GM18519 (cell line): Measurements from ENCODE around the gene PINLYP.
"Not testable (repeated sequence)": the region's sequence is repeated elsewhere in the genome, so short reads cannot be mapped to it uniquely, and the experiment has no call there.

Source experiments
- ATAC-seq: cut with Tn5 transposase; IDR thresholded peaks from one replicate; pipeline ENCODE4 v1.9.1; 2021; ENCODE audit warnings: mild to moderate bottlenecking, moderate library complexity; ENCODE audit not compliant: unreplicated experiment, low FRiP score

Gene PINLYP

GRCh38 chr19:43598445-43599240 lies 23.0 kb downstream of the PINLYP start:
- ATAC-seq = no peak

- no peak for ATAC-seq
Observed at GRCh38 chr19:43599635-43600295, 24.2 kb downstream of the PINLYP start.

- ATAC-seq = not testable (repeated sequence)
Observed at GRCh38 chr19:43600326-43600725, 24.7 kb downstream of the PINLYP start.

- ATAC-seq = no peak
Observed at GRCh38 chr19:43605875-43606568, 30.4 kb downstream of the PINLYP start.

- ATAC-seq = no peak
Observed at GRCh38 chr19:43606569-43607229, 31.1 kb downstream of the PINLYP start.

- no peak for ATAC-seq
Observed at GRCh38 chr19:43607238-43608205, 31.9 kb downstream of the PINLYP start.

GRCh38 chr19:43609872-43610271 lies 34.3 kb downstream of the PINLYP start:
- no peak for ATAC-seq

GRCh38 chr19:43610493-43610892 lies 34.9 kb downstream of the PINLYP start:
- ATAC-seq = no peak

- ATAC-seq = no peak
Observed at GRCh38 chr19:43611788-43612187, 36.2 kb downstream of the PINLYP start, which contains the start of gene SRRM5. TSS of gene SRRM5 (plus strand) at chr19:43612088. CDS start at chr19:43612122, 34 bp downstream.

- ATAC-seq = no peak
Observed at GRCh38 chr19:43612374-43612773, 36.8 kb downstream of the PINLYP start.

- ATAC-seq = no peak
Observed at GRCh38 chr19:43616306-43616705, 40.7 kb downstream of the PINLYP start.

GRCh38 chr19:43616954-43617353 lies 41.4 kb downstream of the PINLYP start:
- no peak for ATAC-seq

- peak; percentile 6 for ATAC-seq
Observed at GRCh38 chr19:43618921-43619261, 43.3 kb downstream of the PINLYP start.

GRCh38 chr19:43619262-43620060 lies 43.9 kb downstream of the PINLYP start, which contains the start of gene ZNF428:
TSS of gene ZNF428 (minus strand) at chr19:43619629. CDS start at chr19:43614304, 5,325 bp downstream.
- ATAC-seq = peak; percentile 61

- no peak for ATAC-seq
Observed at GRCh38 chr19:43620061-43621001, 44.7 kb downstream of the PINLYP start.

GRCh38 chr19:43622070-43622469 lies 46.5 kb downstream of the PINLYP start:
- ATAC-seq = no peak

GRCh38 chr19:43622956-43623355 lies 47.4 kb downstream of the PINLYP start:
- ATAC-seq = no peak
